Stimulated activated CD8-positive, alpha-beta memory T cell treated with anti-CD3 and anti-CD28 coated beads, Interleukin-4, amount 100 ng/mL, for 4 hours (primary cell): ENCODE measurements around the gene PDZD4.

Experiments used
- DNase-seq, 2 donors: peaks; one replicate each; pipeline ENCODE4 v3.0.0-alpha.2; 2020; ENCODE audit warnings: low read depth in 2 of 2, low spot score in 1 of 2

Gene PDZD4

GRCh38 chrX:153789654-153790053 lies 40.7 kb downstream of the PDZD4 start:
- no peak for DNase-seq

DNA sequence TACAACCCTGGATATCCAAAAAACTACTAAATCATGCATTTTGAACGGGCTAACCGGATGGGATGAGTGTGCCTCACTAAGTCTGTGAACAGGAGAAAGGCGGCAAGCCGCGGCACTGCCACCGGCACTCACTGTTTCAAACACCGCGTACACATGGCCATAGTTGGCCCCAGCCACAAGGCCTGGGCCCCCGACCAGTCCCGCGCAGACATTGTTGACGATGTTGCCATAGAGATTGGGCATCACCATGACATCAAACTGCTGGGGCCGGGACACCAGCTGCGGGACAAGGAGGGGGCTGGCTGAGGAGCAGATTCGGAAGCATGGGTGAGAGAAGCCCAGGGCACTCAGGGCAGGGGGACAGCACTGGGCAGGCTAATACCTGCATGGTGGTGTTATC lies 43.7 kb downstream of the PDZD4 start:
- no peak for DNase-seq

- no peak for DNase-seq
Measured at GRCh38 chrX:153784325-153784967, 45.9 kb downstream of the PDZD4 start.

DNA sequence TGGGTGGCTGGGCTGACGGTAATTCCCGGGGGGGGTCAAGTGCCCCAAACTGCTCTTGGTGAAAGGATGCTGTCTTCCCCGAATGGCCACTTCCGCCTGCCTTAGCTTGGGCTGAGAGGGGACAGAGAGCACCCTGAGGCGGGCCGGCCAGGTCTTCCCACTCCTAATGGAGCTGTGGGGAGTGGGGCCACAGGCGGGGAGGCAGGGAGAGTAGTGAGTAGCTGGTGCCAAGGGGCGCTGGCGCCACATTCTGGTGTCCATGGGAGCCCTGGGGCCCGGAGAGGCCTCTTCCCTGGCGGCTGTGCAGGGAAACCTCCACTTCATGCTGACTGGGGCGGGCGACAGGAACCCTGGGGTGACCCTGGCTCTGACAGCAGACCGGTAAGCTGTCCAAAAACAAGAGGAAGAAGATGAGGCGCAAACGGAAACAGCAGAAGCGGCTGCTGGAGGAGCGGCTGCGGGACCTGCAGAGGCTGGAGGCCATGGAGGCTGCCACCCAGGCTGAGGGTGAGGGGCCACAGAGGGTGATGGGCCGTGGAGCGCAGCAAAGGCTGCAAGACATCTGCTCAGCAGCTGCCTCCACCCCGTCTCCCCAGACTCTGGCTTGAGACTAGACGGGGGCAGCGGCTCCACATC lies 46.8 kb downstream of the PDZD4 start:
- DNase-seq, result no peak

- DNase-seq, result no peak
Measured at GRCh38 chrX:153782871-153783270, 47.5 kb downstream of the PDZD4 start.

- no peak for DNase-seq
Measured at GRCh38 chrX:153782313-153782712, 48.0 kb downstream of the PDZD4 start.

DNA sequence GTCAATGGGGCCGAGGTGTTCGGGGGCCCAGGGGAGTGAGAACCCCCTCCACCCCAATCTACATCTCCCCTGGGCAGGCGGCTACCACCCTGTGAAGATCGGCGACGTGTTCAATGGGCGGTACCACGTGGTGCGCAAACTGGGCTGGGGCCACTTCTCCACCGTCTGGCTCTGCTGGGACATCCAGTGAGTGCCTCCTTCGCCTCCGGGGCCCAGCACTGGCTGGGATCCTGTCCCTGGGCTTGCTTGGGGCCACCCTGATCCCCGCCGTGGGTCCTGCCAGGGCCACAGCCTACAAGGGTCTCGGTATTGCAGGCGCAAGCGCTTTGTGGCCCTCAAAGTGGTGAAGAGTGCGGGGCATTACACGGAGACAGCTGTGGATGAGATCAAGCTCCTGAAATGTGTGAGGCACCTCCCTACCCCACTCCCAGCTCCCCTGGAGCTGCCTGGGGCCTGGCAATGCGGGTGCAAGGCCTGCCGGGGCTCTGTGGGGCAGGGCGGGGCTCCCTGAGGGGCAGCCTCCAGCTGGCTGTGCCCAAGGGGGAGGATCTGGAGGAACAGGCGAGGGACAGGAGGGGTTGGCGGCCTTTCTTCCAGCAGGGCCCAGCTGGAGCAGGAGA lies 48.8 kb downstream of the PDZD4 start:
- DNase-seq, result no peak

DNA sequence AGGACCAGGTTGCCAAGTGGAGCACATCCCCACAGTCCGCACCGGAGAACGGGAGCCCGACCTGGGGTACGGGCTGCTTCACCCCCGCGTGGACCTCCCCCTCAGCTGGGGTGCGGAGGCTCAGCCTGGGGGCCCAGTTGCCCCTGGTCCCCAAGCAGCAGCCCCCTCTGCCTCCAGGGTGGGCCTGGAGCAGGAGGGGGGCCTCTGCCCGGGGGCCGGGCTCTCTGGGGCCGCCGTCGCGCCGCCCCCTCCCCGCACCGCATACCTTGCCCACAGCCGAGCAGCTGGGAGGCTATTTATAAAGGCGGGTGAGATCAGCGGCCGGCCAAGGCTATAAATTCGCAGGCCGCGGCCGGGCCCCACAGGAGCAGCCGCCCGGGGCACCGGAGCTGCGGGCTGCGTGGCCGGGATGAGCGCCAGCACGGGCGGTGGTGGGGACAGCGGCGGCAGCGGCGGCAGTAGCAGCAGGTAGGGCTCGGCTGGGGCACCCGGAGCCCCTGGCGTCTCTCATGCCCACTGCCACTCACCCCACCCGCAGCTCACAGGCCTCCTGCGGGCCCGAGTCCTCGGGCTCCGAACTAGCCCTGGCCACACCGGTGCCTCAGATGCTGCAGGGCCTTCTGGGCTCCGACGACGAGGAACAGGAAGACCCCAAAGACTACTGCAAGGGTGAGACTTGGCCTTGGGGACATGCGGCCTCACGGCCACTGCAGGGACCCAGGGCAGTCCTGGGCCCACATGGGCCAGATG lies 49.5 kb downstream of the PDZD4 start, which contains the start of gene SRPK3:
Gene SRPK3, plus strand, starts transcription at position 364 of the 750 bp plus-strand sequence. Its CDS starts 46 bp downstream, at position 410.
- DNase-seq, result no peak

- no peak for DNase-seq
Measured at GRCh38 chrX:153779891-153780677, 50.3 kb downstream of the PDZD4 start.

DNA sequence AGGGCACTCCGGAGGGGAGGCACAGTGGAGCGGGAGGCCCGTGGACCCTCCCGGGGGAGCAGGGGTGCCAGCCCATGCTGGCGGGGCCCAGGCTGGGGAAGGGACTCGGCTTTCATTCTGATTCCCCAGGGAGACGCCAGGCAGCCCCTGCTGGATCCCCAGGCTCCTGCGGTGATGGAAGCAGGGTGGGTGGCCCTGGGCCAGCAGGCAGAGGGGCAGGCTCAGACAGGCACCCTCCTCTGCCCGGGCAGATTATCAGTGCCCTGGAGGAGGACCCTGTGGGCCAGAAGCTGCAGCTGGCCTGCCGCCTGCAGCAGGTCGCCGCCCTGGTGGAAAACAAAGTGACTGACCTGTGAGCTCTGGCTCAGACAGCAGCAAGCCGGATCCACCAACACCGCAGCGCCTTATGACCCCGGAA lies 51.7 kb downstream of the PDZD4 start:
- no peak for DNase-seq

- DNase-seq, result no peak
Measured at GRCh38 chrX:153778181-153778580, 52.2 kb downstream of the PDZD4 start.

DNA sequence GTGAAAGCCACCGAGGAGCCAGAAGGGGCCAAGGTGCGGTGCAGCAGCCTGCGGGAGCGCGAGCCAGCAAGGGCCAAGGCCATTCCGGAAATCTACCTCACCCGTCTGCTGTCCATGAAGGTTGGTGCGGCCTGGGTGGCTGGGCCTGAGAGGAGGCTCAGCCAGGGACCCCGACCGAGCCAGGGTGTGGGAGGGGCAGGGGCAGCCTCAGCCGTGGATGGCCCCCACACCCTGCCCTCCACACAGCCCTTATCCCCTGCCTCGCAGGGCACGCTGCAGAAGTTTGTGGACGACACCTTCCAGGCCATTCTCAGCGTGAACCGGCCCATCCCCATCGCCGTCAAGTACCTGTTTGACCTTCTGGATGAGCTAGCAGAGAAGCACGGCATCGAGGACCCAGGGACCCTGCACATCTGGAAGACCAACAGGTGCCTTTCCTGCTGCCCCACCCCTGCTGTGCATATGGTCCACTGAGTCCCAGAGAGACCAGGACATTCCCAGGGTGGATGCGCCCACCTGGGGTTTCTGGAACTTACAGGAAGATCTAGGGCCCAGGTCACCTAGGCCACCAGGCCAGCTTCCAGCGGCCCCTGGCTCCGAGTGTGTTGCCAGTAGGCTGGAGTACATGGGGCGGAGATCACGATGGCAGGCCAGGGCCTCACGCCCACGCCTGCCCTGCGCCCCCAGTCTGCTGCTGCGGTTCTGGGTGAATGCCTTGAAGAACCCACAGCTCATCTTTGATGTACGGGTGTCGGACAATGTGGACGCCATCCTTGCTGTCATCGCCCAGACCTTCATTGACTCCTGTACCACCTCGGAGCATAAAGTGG lies 52.9 kb downstream of the PDZD4 start:
- no peak for DNase-seq

DNA sequence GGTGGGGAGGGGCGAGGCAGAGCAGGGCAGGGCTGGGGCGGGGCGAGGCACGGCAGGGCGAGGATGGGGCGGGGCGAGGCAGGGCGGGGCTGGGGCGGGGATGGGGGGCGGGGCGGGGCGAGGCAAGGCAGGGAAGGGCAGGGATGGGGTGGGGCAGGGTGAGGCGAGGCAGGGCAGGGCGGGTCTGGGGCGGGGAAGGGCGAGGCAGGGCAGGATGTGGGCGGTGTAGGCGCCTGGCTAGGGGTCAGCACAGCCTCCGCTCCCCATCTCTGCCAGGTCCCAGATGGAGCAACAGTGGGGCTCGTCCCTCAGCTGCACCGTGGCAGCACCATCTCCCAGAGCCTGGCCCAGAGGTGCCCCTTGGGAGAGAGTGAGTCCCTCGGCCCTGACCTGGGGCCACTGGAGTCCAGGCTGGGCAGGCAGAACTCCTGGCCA lies 53.7 kb downstream of the PDZD4 start:
- no peak for DNase-seq

GRCh38 chrX:153776120-153776599 lies 54.2 kb downstream of the PDZD4 start:
- DNase-seq, result no peak

DNA sequence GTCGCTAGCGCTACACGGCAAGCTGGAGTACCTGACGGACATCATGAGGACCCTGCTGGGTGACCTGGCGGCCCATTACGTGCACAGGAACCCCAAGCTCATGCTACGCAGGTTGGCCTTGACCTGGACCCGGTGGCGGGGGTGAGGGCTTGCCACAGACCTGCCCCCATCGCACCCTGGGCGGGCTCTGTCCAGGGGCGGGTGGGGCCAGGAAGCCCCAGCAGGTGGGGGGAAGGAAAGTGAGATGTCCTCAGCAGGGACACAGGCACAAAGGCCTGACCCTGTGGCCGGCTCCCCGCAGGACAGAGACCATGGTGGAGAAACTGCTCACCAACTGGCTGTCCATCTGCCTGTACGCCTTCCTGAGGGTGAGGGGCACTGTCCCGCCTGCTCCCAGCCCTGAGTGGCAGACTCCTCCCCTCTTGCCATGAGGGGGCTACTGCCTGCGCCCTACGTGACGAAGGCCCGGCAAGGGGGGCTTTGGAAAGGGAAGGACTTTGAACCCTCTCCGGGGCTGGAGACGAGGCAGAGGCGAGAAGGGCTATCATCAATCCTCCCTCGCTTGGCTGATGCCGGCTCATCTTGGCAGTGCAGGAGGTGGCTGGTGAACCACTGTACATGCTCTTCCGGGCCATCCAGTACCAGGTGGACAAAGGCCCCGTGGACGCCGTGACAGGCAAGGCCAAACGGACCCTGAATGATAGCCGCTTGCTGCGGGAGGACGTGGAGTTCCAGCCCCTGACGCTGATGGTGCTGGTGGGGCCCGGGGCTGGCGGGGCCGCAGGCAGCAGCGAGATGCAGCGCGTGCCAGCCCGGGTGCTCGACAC lies 54.8 kb downstream of the PDZD4 start:
- DNase-seq, result no peak

DNA sequence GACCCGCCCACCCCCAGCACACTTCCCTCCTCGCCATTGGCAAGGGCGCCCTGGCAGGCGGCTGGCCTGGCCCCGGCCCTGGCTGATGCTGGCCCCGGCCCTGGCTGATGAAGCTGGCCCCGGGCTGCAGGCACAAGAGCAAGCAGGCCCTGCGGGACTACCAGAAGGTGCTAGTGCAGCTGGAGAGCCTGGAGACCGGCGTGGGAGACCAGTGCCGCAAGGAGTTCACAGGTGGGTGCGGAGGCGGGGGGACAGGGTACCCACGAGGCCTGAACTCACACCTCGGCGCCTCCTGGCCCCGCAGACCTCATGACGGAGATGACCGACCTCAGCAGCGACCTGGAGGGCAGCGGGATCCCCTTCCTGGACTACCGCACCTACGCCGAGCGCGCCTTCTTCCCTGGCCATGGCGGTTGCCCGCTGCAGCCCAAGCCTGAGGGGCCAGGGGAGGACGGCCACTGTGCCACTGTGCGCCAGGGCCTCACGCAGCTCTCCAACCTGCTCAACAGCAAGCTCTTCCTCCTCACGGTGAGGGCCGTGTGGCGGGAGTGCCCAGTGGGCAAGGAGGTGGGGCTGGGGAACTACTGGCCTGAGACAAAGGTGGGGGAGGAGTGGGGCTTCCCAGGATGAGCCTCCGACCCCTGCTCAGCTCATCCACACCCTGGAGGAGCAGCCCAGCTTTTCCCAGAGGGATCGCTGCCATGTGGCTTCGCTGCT lies 55.6 kb downstream of the PDZD4 start:
- DNase-seq, result no peak

GRCh38 chrX:153773741-153774575 lies 56.4 kb downstream of the PDZD4 start:
- DNase-seq, result no peak

GRCh38 chrX:153773218-153773611 lies 57.1 kb downstream of the PDZD4 start:
- no peak for DNase-seq
